ENCODE measurements around the gene DNMT1.

DNA sequence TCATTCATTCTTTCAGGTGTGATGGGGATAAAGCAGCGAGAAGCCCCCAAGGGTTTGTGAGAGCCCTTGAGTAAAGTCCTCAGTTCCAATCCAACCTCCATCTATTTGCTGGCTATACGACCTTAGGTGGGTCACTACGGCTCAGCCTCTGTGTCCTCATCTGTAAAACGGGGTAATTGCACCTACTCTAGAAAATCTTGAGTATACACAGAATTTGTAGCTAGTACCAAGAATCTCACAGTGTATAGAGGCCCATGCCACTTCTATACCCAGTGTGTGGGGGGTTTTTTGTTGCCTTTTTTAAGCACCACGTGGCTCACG lies 406 bp upstream of the DNMT1 start:
- TF ChIP-seq POLR2AphosphoS5 (IDR thresholded peaks at IDR 0.05) (no peak), POLR2A (IDR thresholded peaks at IDR 0.05) (no peak)
